ENCODE results near the gene PDIA6.

GRCh38 chr2:10752236-10752635 lies 60.3 kb downstream of the PDIA6 start:
- no peak for TF ChIP-seq CTCF (IDR thresholded peaks at IDR 0.05)
- no peak for TF ChIP-seq ZFX (IDR thresholded peaks at IDR 0.05; ENCODE audit: borderline replicate concordance)

All from 22Rv1 (cell line).